ENCODE measurements around the gene CPPED1.
A peak's percentile ranks its signal among the peaks of the same experiment; 100 is the strongest.

CPPED1 gene

DNA sequence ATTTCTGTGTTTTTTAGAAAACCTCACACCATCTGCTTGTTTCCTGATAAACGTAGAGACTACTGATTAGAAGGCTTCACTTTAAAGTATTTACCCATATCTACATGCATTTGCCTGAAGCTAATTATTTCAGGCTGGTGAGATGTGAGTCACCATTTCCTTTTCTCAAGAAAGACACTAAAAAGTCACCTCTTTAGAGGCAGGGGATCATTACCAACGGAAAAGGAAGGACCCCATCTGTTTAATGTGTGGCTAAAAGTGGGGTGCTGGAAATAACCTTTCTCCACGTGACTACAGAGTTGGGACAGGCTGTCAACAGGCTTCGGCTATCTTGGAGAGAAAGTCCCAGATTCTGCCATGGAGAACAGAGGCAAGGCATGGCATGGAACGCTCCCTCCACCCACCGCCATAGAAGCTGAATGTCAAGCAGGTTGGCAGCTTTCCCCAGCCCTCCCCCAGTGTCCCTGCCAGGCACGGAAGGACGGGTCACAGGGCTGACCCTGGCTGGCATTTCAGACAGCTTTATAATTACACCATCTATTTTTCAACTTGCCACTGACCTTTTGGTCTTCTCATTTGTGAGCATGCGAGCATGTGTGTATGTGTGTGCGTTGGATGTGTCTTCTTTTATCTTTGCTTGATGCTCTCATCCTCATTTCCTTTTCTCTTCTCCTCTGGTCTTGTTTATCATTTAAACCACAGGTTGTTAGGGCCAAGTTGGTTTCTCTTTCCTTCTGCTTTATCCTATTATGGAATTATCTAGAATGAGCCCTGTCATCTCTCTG is 157.0 kb downstream of the CPPED1 start:
- ChIA-PET CTCF (no interaction called here), POLR2A (interaction anchor here (0.6 kb wide), 1 partner anchor 55 kb away, joined by 7 read pairs; no protein-coding TSS in a partner anchor)
- WGBS (ENCODE audit: insufficient coverage): 48% methylated on average over 3 of the region's 10 CpGs
- peaks cover 0 to 2% (median 0%) of the 10 kb centered on the region in 5 experiments for H3K9me3 ChIP-seq (ENCODE audit: control extremely low read depth in 1 of 5, control insufficient read depth in 4 of 5, insufficient read depth in 2 of 5, low read depth in 1 of 5, low read length in 4 of 5)
- no peaks in the 10 kb centered on the region for H3K27me3 ChIP-seq (replicated peaks in 2 of 5; ENCODE audit: control insufficient read depth in 4 of 5, insufficient read depth in 5 of 5, low read length in 4 of 5)
- no peaks in the 10 kb centered on the region for H3K36me3 ChIP-seq (ENCODE audit: control insufficient read depth in 4 of 4, insufficient read depth in 4 of 4, low read length in 3 of 4)
- H3K4me3 ChIP-seq (ENCODE audit: control insufficient read depth in 1 of 7, extremely low read depth in 1 of 7, insufficient read depth in 4 of 7, low read depth in 2 of 7, low read length in 6 of 7): peak overlapping the region in 1 of 7 experiments; percentile 2
- H3K27ac ChIP-seq (ENCODE audit: insufficient read depth in 1 of 2, low read depth in 1 of 2, low read length in 2 of 2, poor library complexity in 1 of 2, severe bottlenecking in 2 of 2): peak overlapping the region; percentile 78 to 79
- peak; percentile 77 to 97 (median 92) for DNase-seq
- H3K4me1 ChIP-seq (ENCODE audit: control extremely low read depth in 1 of 4, control insufficient read depth in 4 of 4, insufficient read depth in 4 of 4, low read length in 3 of 4): peaks cover 0 to 21% (median 17%) of the 10 kb centered on the region in 4 experiments

DNA sequence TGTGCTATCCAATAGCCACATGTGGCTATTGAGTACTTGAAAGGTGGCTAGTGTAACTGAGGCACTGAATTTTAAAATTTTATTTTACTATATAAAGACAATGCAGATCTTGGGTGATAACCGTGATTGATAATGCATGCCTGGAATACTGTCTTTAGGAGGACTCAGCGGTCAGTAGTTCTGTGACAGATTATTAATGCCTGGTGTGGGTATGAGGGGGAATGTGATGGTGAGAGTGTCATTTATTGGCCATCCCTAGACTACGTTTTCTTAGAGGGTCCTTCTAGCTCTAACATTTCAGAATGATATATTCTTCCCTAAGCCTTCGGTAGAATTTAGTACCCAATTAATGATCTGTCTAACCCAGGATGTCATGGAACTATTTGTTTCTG is 157.6 kb downstream of the CPPED1 start:
- no peak for DNase-seq
- no peak overlapping the region for H3K4me3 ChIP-seq (ENCODE audit: control insufficient read depth in 1 of 7, extremely low read depth in 1 of 7, insufficient read depth in 4 of 7, low read depth in 2 of 7, low read length in 6 of 7)
- ChIA-PET CTCF (no interaction called here), POLR2A (no interaction called here)
- WGBS (ENCODE audit: insufficient coverage): no CpG with 5 or more reads among the region's 4 CpGs
- peak overlapping the region in 1 of 2 experiments; percentile 78 for H3K27ac ChIP-seq (ENCODE audit: insufficient read depth in 1 of 2, low read depth in 1 of 2, low read length in 2 of 2, poor library complexity in 1 of 2, severe bottlenecking in 2 of 2)
- H3K27me3 ChIP-seq (replicated peaks in 2 of 5; ENCODE audit: control insufficient read depth in 4 of 5, insufficient read depth in 5 of 5, low read length in 4 of 5): no peaks in the 10 kb centered on the region
- H3K36me3 ChIP-seq (ENCODE audit: control insufficient read depth in 4 of 4, insufficient read depth in 4 of 4, low read length in 3 of 4): no peaks in the 10 kb centered on the region
- H3K4me1 ChIP-seq (ENCODE audit: control extremely low read depth in 1 of 4, control insufficient read depth in 4 of 4, insufficient read depth in 4 of 4, low read length in 3 of 4): peaks cover 0 to 21% (median 17%) of the 10 kb centered on the region in 4 experiments
- peaks cover 0 to 2% (median 0%) of the 10 kb centered on the region in 5 experiments for H3K9me3 ChIP-seq (ENCODE audit: control extremely low read depth in 1 of 5, control insufficient read depth in 4 of 5, insufficient read depth in 2 of 5, low read depth in 1 of 5, low read length in 4 of 5)

DNA sequence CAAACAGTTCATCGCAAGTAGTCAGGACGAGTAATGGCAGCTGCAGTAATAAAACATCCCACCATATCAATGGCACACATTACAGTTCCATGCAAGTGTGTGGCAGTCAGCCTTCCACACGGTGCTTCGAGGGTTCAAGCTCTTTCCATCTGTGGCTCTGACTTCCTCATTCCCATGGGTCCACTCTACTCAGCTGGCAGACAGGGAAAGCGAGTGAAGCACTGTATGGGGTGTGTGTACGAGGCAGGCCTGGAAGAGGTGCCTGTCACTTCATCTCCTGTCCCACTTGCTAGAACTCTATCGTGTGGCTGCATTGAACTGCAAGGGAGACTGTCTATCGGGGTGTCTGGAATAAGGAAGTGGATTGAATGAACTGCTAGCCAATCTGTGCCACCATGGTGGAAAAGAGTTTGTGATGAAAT is 160.6 kb downstream of the CPPED1 start:
- POLR2A ChIA-PET: no interaction called here
- peak in 1 of 3 donors; percentile 31 for DNase-seq
- H3K36me3 ChIP-seq (ENCODE audit: control insufficient read depth in 4 of 4, insufficient read depth in 4 of 4, low read length in 3 of 4): no peaks in the 10 kb centered on the region
- peaks cover 0 to 21% (median 17%) of the 10 kb centered on the region in 4 experiments for H3K4me1 ChIP-seq (ENCODE audit: control extremely low read depth in 1 of 4, control insufficient read depth in 4 of 4, insufficient read depth in 4 of 4, low read length in 3 of 4)
- H3K27me3 ChIP-seq (replicated peaks in 2 of 5; ENCODE audit: control insufficient read depth in 4 of 5, insufficient read depth in 5 of 5, low read length in 4 of 5): no peaks in the 10 kb centered on the region
- H3K27ac ChIP-seq (ENCODE audit: insufficient read depth in 1 of 2, low read depth in 1 of 2, low read length in 2 of 2, poor library complexity in 1 of 2, severe bottlenecking in 2 of 2): no peak overlapping the region
- peaks cover 0 to 2% (median 0%) of the 10 kb centered on the region in 5 experiments for H3K9me3 ChIP-seq (ENCODE audit: control extremely low read depth in 1 of 5, control insufficient read depth in 4 of 5, insufficient read depth in 2 of 5, low read depth in 1 of 5, low read length in 4 of 5)
- WGBS (ENCODE audit: insufficient coverage): 94% methylated on average over 6 of the region's 8 CpGs
- no peak overlapping the region for H3K4me3 ChIP-seq (ENCODE audit: control insufficient read depth in 1 of 7, extremely low read depth in 1 of 7, insufficient read depth in 4 of 7, low read depth in 2 of 7, low read length in 6 of 7)
- CTCF ChIA-PET: interaction anchor here (0.8 kb wide), 1 partner anchor 69 kb away, joined by 3 read pairs; no protein-coding TSS in a partner anchor

DNA sequence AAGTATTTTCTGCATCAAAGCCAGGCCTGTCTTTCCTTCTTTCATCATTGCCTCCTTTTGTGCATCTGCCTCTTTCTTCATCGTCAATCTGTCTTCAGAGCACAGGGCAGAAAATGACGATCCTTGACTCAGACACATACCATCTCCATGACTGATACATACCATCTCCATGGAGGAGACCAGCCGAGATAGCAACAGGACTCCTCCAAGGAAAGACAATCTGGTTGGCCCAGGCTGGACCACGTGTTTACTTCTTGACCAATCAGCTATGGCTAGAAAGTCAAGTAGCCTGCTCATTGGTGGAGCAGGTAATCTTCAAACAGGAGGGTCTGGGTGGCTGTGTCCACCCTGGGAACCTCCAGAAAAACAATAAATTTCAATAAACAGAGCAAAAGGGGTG is 164.6 kb downstream of the CPPED1 start:
- no peak for DNase-seq
- Histone ChIP-seq H3K9me3 (ENCODE audit: control extremely low read depth in 1 of 5, control insufficient read depth in 4 of 5, insufficient read depth in 2 of 5, low read depth in 1 of 5, low read length in 4 of 5) (peaks cover 0 to 2% (median 0%) of the 10 kb centered on the region in 5 experiments), H3K36me3 (ENCODE audit: control insufficient read depth in 4 of 4, insufficient read depth in 4 of 4, low read length in 3 of 4) (no peaks in the 10 kb centered on the region), H3K4me1 (ENCODE audit: control extremely low read depth in 1 of 4, control insufficient read depth in 4 of 4, insufficient read depth in 4 of 4, low read length in 3 of 4) (no peaks in the 10 kb centered on the region), H3K4me3 (ENCODE audit: control insufficient read depth in 1 of 7, extremely low read depth in 1 of 7, insufficient read depth in 4 of 7, low read depth in 2 of 7, low read length in 6 of 7) (no peak overlapping the region), H3K27me3 (replicated peaks in 2 of 5; ENCODE audit: control insufficient read depth in 4 of 5, insufficient read depth in 5 of 5, low read length in 4 of 5) (no peaks in the 10 kb centered on the region), H3K27ac (ENCODE audit: insufficient read depth in 1 of 2, low read depth in 1 of 2, low read length in 2 of 2, poor library complexity in 1 of 2, severe bottlenecking in 2 of 2) (no peak overlapping the region)
- CTCF ChIA-PET: no interaction called here
- POLR2A ChIA-PET: no interaction called here
- 83% methylated on average over 2 of the region's 4 CpGs for WGBS (ENCODE audit: insufficient coverage)

DNA sequence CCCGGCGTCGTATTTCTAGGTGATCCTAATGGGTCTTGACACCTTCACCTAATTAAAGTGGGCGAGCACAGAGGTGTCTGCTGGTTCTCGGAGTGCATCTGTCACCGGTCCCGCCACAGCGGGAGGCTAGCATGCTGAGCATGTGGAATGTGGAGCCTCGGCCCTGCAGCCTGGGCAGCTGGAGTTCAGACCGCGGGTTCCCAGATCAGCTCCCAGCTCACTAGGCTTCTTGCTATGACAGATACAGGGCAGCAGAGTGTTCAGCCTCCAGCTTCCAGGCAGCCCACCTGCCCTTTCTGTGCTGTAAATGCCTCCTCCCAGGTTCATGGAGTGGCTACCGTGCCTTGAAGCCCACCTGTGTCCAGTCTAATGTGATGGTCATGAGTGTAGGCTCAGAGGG is 166.7 kb downstream of the CPPED1 start:
- Histone ChIP-seq H3K36me3 (ENCODE audit: control insufficient read depth in 4 of 4, insufficient read depth in 4 of 4, low read length in 3 of 4) (no peaks in the 10 kb centered on the region), H3K27me3 (replicated peaks in 2 of 5; ENCODE audit: control insufficient read depth in 4 of 5, insufficient read depth in 5 of 5, low read length in 4 of 5) (no peaks in the 10 kb centered on the region), H3K4me1 (ENCODE audit: control extremely low read depth in 1 of 4, control insufficient read depth in 4 of 4, insufficient read depth in 4 of 4, low read length in 3 of 4) (no peaks in the 10 kb centered on the region), H3K4me3 (ENCODE audit: control insufficient read depth in 1 of 7, extremely low read depth in 1 of 7, insufficient read depth in 4 of 7, low read depth in 2 of 7, low read length in 6 of 7) (no peak overlapping the region), H3K27ac (ENCODE audit: insufficient read depth in 1 of 2, low read depth in 1 of 2, low read length in 2 of 2, poor library complexity in 1 of 2, severe bottlenecking in 2 of 2) (no peak overlapping the region), H3K9me3 (ENCODE audit: control extremely low read depth in 1 of 5, control insufficient read depth in 4 of 5, insufficient read depth in 2 of 5, low read depth in 1 of 5, low read length in 4 of 5) (no peaks in the 10 kb centered on the region)
- CTCF ChIA-PET: no interaction called here
- WGBS (ENCODE audit: insufficient coverage): 84% methylated on average over 12 of the region's 12 CpGs
- POLR2A ChIA-PET: interaction anchor here (0.5 kb wide), 1 partner anchor 17 kb away, joined by 3 read pairs; no protein-coding TSS in a partner anchor
- DNase-seq: no peak

DNA sequence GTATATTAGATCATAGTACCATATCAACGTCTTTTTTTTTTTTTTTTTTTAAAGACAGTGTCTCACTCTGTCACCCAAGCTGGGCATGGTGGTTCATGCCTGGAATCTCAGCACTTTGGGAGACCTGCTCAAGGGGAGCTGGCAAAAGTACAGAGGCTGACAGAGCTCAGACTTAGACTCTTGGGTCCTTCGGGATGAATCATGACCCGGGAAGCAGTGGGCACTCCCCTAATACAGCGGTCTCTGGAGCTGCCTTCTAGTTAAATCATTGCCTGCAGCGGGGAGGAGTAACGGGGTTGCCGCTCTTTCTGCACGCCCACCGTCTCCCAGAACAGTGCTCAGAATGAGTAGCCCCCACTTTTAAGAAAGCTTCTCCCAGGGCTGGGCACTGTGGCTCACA is 174.4 kb downstream of the CPPED1 start:
- POLR2A ChIA-PET: no interaction called here
- no peaks in the 10 kb centered on the region for H3K4me1 ChIP-seq (ENCODE audit: control extremely low read depth in 1 of 4, control insufficient read depth in 4 of 4, insufficient read depth in 4 of 4, low read length in 3 of 4)
- no peak for DNase-seq
- no peak overlapping the region for H3K27ac ChIP-seq (ENCODE audit: insufficient read depth in 1 of 2, low read depth in 1 of 2, low read length in 2 of 2, poor library complexity in 1 of 2, severe bottlenecking in 2 of 2)
- H3K4me3 ChIP-seq (ENCODE audit: control insufficient read depth in 1 of 7, extremely low read depth in 1 of 7, insufficient read depth in 4 of 7, low read depth in 2 of 7, low read length in 6 of 7): no peak overlapping the region
- 95% methylated on average over 8 of the region's 9 CpGs for WGBS (ENCODE audit: insufficient coverage)
- H3K36me3 ChIP-seq (ENCODE audit: control insufficient read depth in 4 of 4, insufficient read depth in 4 of 4, low read length in 3 of 4): no peaks in the 10 kb centered on the region
- no peaks in the 10 kb centered on the region for H3K27me3 ChIP-seq (replicated peaks in 2 of 5; ENCODE audit: control insufficient read depth in 4 of 5, insufficient read depth in 5 of 5, low read length in 4 of 5)
- no peaks in the 10 kb centered on the region for H3K9me3 ChIP-seq (ENCODE audit: control extremely low read depth in 1 of 5, control insufficient read depth in 4 of 5, insufficient read depth in 2 of 5, low read depth in 1 of 5, low read length in 4 of 5)
- CTCF ChIA-PET: no interaction called here

DNA sequence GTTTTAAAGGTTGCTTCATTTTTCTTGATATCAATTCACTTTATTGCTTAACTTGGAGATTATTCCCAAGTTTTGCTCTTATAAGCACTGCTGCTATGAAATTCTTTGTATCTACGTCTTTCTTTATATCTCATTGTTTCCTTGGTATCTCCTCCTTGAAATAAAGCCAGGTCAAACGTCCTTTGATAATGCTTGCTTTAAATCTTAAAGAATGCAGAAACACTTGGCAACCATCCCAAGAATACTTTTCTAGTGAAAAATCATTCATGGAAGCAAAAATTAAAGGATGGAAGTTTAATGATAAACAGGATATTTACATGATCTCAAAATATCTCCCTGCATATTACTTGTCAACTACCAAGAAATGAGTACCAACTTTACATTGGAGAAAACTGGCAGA is 175.2 kb downstream of the CPPED1 start:
- Histone ChIP-seq H3K27ac (ENCODE audit: insufficient read depth in 1 of 2, low read depth in 1 of 2, low read length in 2 of 2, poor library complexity in 1 of 2, severe bottlenecking in 2 of 2) (no peak overlapping the region), H3K27me3 (replicated peaks in 2 of 5; ENCODE audit: control insufficient read depth in 4 of 5, insufficient read depth in 5 of 5, low read length in 4 of 5) (no peaks in the 10 kb centered on the region), H3K9me3 (ENCODE audit: control extremely low read depth in 1 of 5, control insufficient read depth in 4 of 5, insufficient read depth in 2 of 5, low read depth in 1 of 5, low read length in 4 of 5) (no peaks in the 10 kb centered on the region), H3K36me3 (ENCODE audit: control insufficient read depth in 4 of 4, insufficient read depth in 4 of 4, low read length in 3 of 4) (no peaks in the 10 kb centered on the region), H3K4me3 (ENCODE audit: control insufficient read depth in 1 of 7, extremely low read depth in 1 of 7, insufficient read depth in 4 of 7, low read depth in 2 of 7, low read length in 6 of 7) (no peak overlapping the region), H3K4me1 (ENCODE audit: control extremely low read depth in 1 of 4, control insufficient read depth in 4 of 4, insufficient read depth in 4 of 4, low read length in 3 of 4) (no peaks in the 10 kb centered on the region)
- DNase-seq: no peak
- POLR2A ChIA-PET: no interaction called here
- WGBS (ENCODE audit: insufficient coverage): 100% methylated on average over 1 of the region's 2 CpGs
- CTCF ChIA-PET: no interaction called here

All from common myeloid progenitor, CD34-positive (primary cell).